HFFc6 (cell line): ENCODE measurements around the gene CACNA1F. TPM values are rescaled to one million over a fixed set of nuclear protein-coding genes. Genes with fewer than 3 reads are reported as not detected.

Source experiments
- DNase-seq: peaks from one replicate; pipeline ENCODE4 v3.0.0-alpha.2; 2018
- H3K27ac Mint-ChIP-seq: 2 replicates; pipeline ENCODE4 v1.8.0; 2020; ENCODE audit warnings: mild to moderate bottlenecking, mixed read lengths
- H3K27me3 Mint-ChIP-seq: 2 replicates; pipeline ENCODE4 v1.8.0; 2021; ENCODE audit warnings: mild to moderate bottlenecking, moderate library complexity, mixed read lengths; ENCODE audit not compliant: insufficient read depth
- H3K36me3 Mint-ChIP-seq: 2 replicates; pipeline ENCODE4 v1.8.0; 2021; ENCODE audit warnings: low read depth, mixed read lengths
- H3K4me1 Mint-ChIP-seq: 2 replicates; pipeline ENCODE4 v1.8.0; 2020; ENCODE audit warnings: low read depth, mixed read lengths
- H3K4me3 Mint-ChIP-seq: 2 replicates; pipeline ENCODE4 v1.8.0; 2020; ENCODE audit warnings: mild to moderate bottlenecking, moderate library complexity, mixed read lengths
- H3K9me3 Mint-ChIP-seq: 2 replicates; pipeline ENCODE4 v1.8.0; 2020; ENCODE audit warnings: mild to moderate bottlenecking, mixed read lengths
- CTCF ChIP-seq: fragments of 200-600 bp; sonication (generic); IDR thresholded peaks from 2 replicates; pipeline ENCODE4 v1.5.0; 2021; ENCODE audit warnings: antibody characterized with exemption, mild to moderate bottlenecking
- total RNA-seq, 6 experiments: library from RNA; stranded (reverse); fragmentation: NEBNext Ultra II Directional; extraction: Animal tissue kit (Norgen Biotek cat#: 25700); gene quantifications; 2 replicates in 1 of 6; 3 replicates in 5 of 6; pipeline ENCODE4 v1.2.3, GENCODE V29; 2021

CACNA1F gene
- total RNA-seq, 6 experiments from 2014 or later, result not detected

DNA sequence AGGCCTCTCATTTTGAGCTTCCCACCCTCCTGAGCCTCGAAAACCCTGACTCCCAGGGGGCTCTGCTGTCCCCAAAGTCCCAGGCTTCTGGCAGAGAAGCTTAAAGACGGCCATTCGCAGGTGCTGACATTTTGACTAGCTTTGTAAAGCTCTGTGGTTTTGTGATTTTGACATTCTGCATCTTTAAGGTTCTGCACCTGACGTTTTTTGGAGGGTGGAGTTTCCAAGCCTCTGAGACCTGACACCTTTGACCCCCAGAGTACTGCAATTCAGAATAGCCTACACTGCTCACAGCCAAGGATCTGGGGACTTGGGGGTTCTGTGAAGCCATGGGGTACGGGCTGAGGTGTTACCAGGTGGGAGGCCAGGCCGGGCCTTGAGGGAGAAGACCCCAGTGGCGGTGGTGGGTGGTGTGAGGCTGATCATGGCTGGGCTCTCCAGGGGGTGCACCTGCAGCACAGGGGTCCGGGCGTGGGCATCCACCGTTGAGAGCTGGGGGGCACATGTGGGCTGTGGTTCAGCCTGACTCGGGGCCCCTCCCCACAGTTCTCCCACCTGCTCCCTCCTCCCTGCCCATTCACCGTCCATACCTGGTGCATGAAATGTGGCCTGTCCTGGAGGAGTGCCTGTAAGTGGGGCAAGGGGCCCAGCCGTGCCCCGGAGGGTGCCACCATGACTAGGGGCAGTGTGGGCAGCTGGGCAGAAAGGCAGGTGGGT is 24.1 kb upstream of the CACNA1F start:
- Mint-ChIP-seq H3K4me1 (no peaks in the 10 kb centered on the region), H3K27ac (no peak overlapping the region), H3K4me3 (no peak overlapping the region), H3K36me3 (no peaks in the 10 kb centered on the region), H3K27me3 (peaks cover 5% of the 10 kb centered on the region), H3K9me3 (no peaks in the 10 kb centered on the region)
- no peak for TF ChIP-seq CTCF
- DNase-seq, result no peak

GRCh38 chrX:49256268-49256995 is 23.3 kb upstream of the CACNA1F start:
- no peak for TF ChIP-seq CTCF
- no peak overlapping the region for H3K27ac Mint-ChIP-seq
- H3K9me3 Mint-ChIP-seq, result no peaks in the 10 kb centered on the region
- DNase-seq, result no peak
- no peaks in the 10 kb centered on the region for H3K36me3 Mint-ChIP-seq
- H3K27me3 Mint-ChIP-seq, result peaks cover 5% of the 10 kb centered on the region
- H3K4me1 Mint-ChIP-seq, result no peaks in the 10 kb centered on the region
- H3K4me3 Mint-ChIP-seq, result no peak overlapping the region

DNA sequence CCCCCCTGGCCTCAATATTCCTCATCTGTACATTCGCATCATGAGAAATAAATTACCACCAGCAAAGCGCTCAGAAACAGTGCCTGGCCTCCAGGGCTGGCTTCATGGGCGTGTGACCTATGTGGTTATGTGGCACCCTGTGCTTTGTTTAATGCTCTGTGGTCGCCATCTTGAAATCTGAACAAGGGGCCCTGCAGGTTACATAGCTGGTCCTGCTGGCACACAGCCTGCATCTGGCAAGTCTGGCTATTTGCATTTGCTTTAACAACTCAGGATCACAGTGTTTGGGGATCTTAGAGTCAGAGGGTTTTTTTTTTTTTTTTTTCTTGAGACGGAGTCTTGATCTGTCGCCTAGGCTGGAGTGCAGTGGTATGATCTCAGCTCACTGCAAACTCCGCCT is 21.5 kb upstream of the CACNA1F start:
- Mint-ChIP-seq H3K36me3 (no peaks in the 10 kb centered on the region), H3K4me3 (no peak overlapping the region), H3K27ac (no peak overlapping the region), H3K27me3 (peaks cover 3% of the 10 kb centered on the region), H3K4me1 (no peaks in the 10 kb centered on the region), H3K9me3 (no peaks in the 10 kb centered on the region)
- TF ChIP-seq CTCF, result no peak
- DNase-seq, result no peak

DNA sequence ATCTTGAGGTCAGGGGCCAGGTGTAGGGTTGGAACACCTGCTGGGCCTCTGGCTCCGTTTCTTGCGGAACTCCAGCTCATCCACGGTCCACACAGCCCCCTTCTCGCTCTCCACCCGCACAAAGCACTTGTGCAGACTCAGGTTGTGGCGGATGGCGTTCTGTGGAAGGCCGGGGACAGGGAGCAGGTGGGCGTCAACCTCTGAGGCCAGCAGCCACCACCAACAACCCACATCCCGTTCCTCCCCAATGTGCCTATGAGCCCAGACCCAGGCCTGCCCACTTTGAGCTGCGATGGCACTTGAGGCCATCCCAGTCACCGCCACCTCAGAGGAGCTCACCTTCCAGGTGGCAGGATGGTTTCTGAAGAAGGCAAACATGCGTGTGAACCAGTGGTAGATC is 18.2 kb upstream of the CACNA1F start:
- DNase-seq, result no peak
- H3K36me3 Mint-ChIP-seq, result no peaks in the 10 kb centered on the region
- no peaks in the 10 kb centered on the region for H3K9me3 Mint-ChIP-seq
- H3K4me3 Mint-ChIP-seq, result no peak overlapping the region
- H3K27ac Mint-ChIP-seq, result no peak overlapping the region
- H3K4me1 Mint-ChIP-seq, result no peaks in the 10 kb centered on the region
- H3K27me3 Mint-ChIP-seq, result no peaks in the 10 kb centered on the region; the same call in 1 of the 2 replicates
- no peak for TF ChIP-seq CTCF

DNA sequence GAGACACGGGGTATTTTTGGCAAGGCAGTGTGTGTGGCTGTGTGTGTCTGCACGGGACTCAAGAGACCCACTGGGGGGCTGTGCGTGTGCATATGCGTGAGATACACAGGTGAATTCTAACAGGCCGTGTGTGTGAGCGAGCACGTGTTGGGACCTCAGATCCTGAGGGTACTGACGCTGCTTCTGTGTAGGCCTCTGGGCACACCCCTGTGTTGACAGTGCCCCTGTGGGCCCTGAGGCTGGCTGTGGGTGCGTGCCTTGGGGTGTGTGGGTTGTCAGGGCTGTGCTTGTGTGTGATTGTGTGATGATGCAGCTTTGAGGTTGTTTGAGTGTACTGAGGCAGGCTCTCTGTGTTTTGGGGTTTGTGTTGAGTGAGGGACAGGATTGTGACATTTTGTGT is 17.4 kb upstream of the CACNA1F start:
- Mint-ChIP-seq H3K9me3 (no peaks in the 10 kb centered on the region), H3K27ac (no peak overlapping the region), H3K4me3 (no peak overlapping the region), H3K27me3 (no peaks in the 10 kb centered on the region; the same call in 1 of the 2 replicates), H3K4me1 (no peaks in the 10 kb centered on the region), H3K36me3 (no peaks in the 10 kb centered on the region)
- no peak for DNase-seq
- TF ChIP-seq CTCF, result no peak
